GM12864 (cell line): ENCODE data around the gene UPF1.

ENCODE experiments used
- DNase-seq: peaks from one replicate; pipeline ENCODE4 v3.0.0-alpha.2; 2011; ENCODE audit warnings: low read depth
- H3K4me3 ChIP-seq: 2 replicates; pipeline ENCODE4 v1.5.1; 2011; ENCODE audit warnings: mild to moderate bottlenecking, low read depth, low read length, control low read depth
- TF ChIP-seq, protein P1 (sequence below): IDR thresholded peaks from 2 replicates; pipeline ENCODE4 v1.5.1; 2011; ENCODE audit warnings: low read depth, mild to moderate bottlenecking, moderate library complexity, low read length, control low read depth, inconsistent platforms; ENCODE audit errors: missing control alignments

The UPF1 gene

GRCh38 chr19:18846862-18847548, 15.2 kb downstream of the UPF1 start:
- H3K4me3 ChIP-seq, result no peak overlapping the region
- no peak for DNase-seq
- TF ChIP-seq, protein P1, sequence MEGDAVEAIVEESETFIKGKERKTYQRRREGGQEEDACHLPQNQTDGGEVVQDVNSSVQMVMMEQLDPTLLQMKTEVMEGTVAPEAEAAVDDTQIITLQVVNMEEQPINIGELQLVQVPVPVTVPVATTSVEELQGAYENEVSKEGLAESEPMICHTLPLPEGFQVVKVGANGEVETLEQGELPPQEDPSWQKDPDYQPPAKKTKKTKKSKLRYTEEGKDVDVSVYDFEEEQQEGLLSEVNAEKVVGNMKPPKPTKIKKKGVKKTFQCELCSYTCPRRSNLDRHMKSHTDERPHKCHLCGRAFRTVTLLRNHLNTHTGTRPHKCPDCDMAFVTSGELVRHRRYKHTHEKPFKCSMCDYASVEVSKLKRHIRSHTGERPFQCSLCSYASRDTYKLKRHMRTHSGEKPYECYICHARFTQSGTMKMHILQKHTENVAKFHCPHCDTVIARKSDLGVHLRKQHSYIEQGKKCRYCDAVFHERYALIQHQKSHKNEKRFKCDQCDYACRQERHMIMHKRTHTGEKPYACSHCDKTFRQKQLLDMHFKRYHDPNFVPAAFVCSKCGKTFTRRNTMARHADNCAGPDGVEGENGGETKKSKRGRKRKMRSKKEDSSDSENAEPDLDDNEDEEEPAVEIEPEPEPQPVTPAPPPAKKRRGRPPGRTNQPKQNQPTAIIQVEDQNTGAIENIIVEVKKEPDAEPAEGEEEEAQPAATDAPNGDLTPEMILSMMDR, result peak; percentile 89

DNA sequence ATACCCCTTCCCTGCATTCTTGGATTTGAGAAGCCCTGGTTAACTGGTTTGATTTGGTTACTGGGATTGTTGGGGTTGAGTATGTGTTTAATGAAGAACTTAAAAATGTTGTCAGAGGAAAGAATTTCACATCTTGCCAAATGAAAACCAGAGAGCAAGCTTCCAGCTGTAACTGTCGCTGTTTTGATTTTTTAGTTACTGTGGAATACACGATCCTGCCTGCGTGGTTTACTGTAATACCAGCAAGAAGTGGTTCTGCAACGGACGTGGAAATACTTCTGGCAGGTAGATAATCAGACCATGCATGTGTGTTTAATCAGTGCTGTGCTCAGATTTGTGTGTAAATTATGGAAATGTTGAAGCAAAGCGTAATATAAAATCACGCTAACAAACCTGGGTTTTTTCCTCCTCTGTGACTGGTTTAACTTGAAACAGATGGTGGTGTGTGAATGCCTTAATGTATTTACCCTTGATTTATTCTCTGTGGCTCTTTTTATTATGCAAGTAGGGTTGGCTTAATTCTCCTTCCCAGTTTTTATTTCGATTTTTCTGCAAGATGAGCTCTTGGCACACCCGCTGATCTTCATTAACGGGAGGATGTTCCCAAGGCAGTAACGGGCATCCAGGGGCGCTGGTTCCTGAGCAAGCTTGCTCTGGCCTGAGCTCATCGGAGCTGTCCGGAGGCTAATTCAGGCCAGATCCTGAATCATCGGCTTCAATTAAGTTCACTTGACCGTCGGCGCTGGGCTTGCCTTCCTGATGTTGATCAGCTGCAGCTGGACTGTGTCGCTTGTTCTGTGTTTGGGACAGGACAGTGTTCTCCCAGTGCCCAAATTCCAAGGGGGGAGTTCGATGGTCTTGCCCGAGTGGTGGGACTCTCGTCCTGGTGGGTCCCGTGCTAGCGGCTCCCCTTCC, 16.0 kb downstream of the UPF1 start:
- no peak overlapping the region for H3K4me3 ChIP-seq
- TF ChIP-seq, protein P1, result no peak
- DNase-seq, result no peak

DNA sequence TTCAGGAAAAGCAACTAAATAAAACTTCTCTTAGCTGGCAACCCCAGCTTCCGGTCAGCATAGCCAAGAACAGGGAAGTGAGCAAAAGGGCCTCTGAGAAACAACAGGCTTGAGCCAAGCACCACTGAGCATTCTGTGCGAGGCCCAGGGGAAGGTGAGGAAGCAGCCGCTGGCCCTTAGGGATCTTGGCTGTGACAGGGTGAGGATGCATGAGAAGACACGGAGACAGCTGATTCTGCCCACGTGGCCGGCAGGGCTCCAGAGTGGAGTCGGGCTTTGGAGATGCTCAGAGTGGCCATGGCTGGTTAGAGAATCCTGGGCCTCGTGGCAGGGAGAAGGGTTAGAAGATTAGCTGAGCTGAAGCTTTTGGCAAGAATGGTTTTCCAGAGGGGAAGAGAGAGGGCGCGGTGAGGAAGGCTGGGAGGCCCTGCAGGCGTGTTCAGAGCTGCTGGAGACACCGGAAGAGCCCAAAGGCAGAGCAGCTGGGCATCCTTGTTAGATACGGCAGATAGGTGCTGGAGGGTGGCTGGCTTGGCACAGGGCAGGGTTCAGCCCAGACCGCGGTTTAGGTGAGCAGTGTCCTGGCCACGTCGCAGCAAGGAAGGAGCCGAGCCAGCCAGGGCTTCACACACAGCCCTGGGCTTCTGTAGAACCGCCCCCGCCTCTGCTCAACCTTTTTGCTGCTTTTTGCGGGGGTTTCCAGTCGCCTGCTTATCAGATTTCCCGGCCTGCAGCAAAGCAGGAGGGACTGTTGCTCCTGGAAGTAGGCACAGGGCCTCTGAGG, 17.3 kb downstream of the UPF1 start:
- TF ChIP-seq, protein P1, result no peak
- DNase-seq, result no peak
- no peak overlapping the region; the same call in 1 of the 2 replicates for H3K4me3 ChIP-seq

DNA sequence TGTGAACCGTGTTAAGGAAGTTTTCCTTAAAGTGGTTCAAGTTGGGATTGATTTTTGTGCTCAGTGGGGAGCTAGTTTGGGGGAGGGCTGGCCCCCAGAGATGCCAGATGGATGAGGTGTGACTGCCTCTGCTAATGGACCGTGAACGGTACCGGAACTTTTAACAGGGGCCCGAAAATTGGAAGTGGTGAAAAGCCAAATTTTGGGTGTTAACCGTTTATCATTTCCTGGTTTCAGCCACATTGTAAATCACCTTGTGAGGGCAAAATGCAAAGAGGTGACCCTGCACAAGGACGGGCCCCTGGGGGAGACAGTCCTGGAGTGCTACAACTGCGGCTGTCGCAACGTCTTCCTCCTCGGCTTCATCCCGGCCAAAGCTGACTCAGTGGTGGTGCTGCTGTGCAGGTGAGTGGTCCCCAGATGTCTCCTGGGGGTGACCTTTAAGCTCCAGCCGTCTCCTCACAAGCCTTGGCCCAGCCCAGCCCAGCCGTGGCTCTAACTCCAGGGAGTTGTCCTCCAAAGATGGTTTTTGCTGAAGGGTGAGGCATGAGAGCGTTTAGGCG, 18.2 kb downstream of the UPF1 start:
- H3K4me3 ChIP-seq, result no peak overlapping the region; the same call in 1 of the 2 replicates
- TF ChIP-seq, protein P1, result no peak
- no peak for DNase-seq

- TF ChIP-seq, protein P1, result no peak
- no peak for DNase-seq
- no peak overlapping the region for H3K4me3 ChIP-seq
Observed at GRCh38 chr19:18850471-18851375, 19.0 kb downstream of the UPF1 start.
